ENCODE data around the gene SLC25A12.
"Not testable (repeated sequence)": the region's sequence is repeated elsewhere in the genome, so short reads cannot be mapped to it uniquely, and the experiment has no call there.

GRCh38 chr2:171761176-171761575 lies 132.9 kb downstream of the SLC25A12 start:
- TF ChIP-seq CTCF (conservative IDR thresholded peaks at IDR 0.05; ENCODE audit: low read length); EZH2phosphoT487 (IDR thresholded peaks at IDR 0.05; ENCODE audit: borderline replicate concordance, low read depth, low read length): not testable (repeated sequence)

All from OCI-LY7 (cell line).